ENCODE data around the gene CRYL1.

GRCh38 chr13:20375871-20376270 is 149.8 kb downstream of the CRYL1 start:
- no peak for TF ChIP-seq REST (IDR thresholded peaks at IDR 0.05; ENCODE audit: insufficient read depth in 1 of 2, low read depth in 2 of 2, low read length in 2 of 2)
- no peak for TF ChIP-seq TAF1 (IDR thresholded peaks at IDR 0.05; ENCODE audit: borderline replicate concordance, insufficient read depth, low read length)
- TF ChIP-seq POLR2AphosphoS5 (IDR thresholded peaks at IDR 0.05; ENCODE audit: low read depth, low read length) = no peak
